HepG2 (cell line): ENCODE results near the gene LENG1. TPM values are rescaled to one million over a fixed set of nuclear protein-coding genes. Genes with fewer than 3 reads are reported as not detected.

Source experiments
- ATF5 ChIP-seq: sonication (generic); formaldehyde crosslinking; IDR thresholded peaks from 2 replicates; pipeline ENCODE4 v1.4.0; 2020; ENCODE audit warnings: mild to moderate bottlenecking, low read depth, missing genetic modification reagents
- BCL3 ChIP-seq: sonication (generic); formaldehyde crosslinking; IDR thresholded peaks from 2 replicates; pipeline ENCODE4 v1.5.1; 2020; ENCODE audit warnings: mild to moderate bottlenecking, missing genetic modification reagents, moderate library complexity
- BCLAF1 ChIP-seq: fragments of 450-650 bp; IDR thresholded peaks from 2 replicates; pipeline ENCODE4 v1.6.1; 2017; ENCODE audit warnings: mild to moderate bottlenecking
- EHMT2 ChIP-seq: fragments of 200-600 bp; sonication (generic); IDR thresholded peaks from 2 replicates; pipeline ENCODE4 v1.7.0; 2017; ENCODE audit warnings: antibody characterized with exemption, low read depth, low read length, borderline replicate concordance
- FOXO4 ChIP-seq: sonication (generic); formaldehyde crosslinking; conservative IDR thresholded peaks from 2 replicates; pipeline ENCODE4 v1.8.1; 2023; ENCODE audit warnings: missing genetic modification reagents
- HOMEZ ChIP-seq: IDR thresholded peaks from 2 replicates; pipeline ENCODE4 v1.6.1; 2016; ENCODE audit warnings: low read depth
- MED1 ChIP-seq: sonication (generic); formaldehyde crosslinking; IDR thresholded peaks from 2 replicates; pipeline ENCODE4 v1.4.0; 2020; ENCODE audit warnings: missing genetic modification reagents
- NFKB2 ChIP-seq: sonication (generic); formaldehyde crosslinking; IDR thresholded peaks from 2 replicates; pipeline ENCODE4 v1.4.0; 2020; ENCODE audit warnings: missing genetic modification reagents, borderline replicate concordance
- RARG ChIP-seq: sonication (generic); formaldehyde crosslinking; IDR thresholded peaks from 2 replicates; pipeline ENCODE4 v1.4.0; 2020; ENCODE audit warnings: low read depth, mild to moderate bottlenecking, missing genetic modification reagents
- SMAD3 ChIP-seq: sonication (generic); formaldehyde crosslinking; IDR thresholded peaks from 2 replicates; pipeline ENCODE4 v1.4.0; 2020; ENCODE audit warnings: missing genetic modification reagents
- SSRP1 ChIP-seq: IDR thresholded peaks from 2 replicates; pipeline ENCODE4 v1.6.1; 2016; ENCODE audit warnings: control low read depth
- THAP11 ChIP-seq: IDR thresholded peaks from 2 replicates; pipeline ENCODE4 v1.6.1; 2016; ENCODE audit warnings: missing biosample characterization, missing genetic modification reagents
- TP53 ChIP-seq: sonication (generic); formaldehyde crosslinking; conservative IDR thresholded peaks from 2 replicates; pipeline ENCODE4 v1.4.0; 2020; ENCODE audit warnings: missing genetic modification reagents
- YEATS4 ChIP-seq: sonication (generic); formaldehyde crosslinking; IDR thresholded peaks from 2 replicates; pipeline ENCODE4 v1.4.0; 2020; ENCODE audit warnings: missing genetic modification reagents, borderline replicate concordance
- ZBTB34 ChIP-seq: sonication (generic); formaldehyde crosslinking; IDR thresholded peaks from 2 replicates; pipeline ENCODE4 v1.8.0; 2022; ENCODE audit warnings: mild to moderate bottlenecking, missing genetic modification reagents
- ZFP36 ChIP-seq: fragments of 150-350 bp; IDR thresholded peaks from 2 replicates; pipeline ENCODE4 v1.6.1; 2018; ENCODE audit warnings: borderline replicate concordance, low read length, low read depth; ENCODE audit not compliant: partially characterized antibody
- ZNF567 ChIP-seq: sonication (generic); formaldehyde crosslinking; IDR thresholded peaks from 2 replicates; pipeline ENCODE4 v1.8.1; 2023; ENCODE audit warnings: mild to moderate bottlenecking, missing genetic modification reagents, borderline replicate concordance
- ZNF619 ChIP-seq: sonication (generic); formaldehyde crosslinking; IDR thresholded peaks from 2 replicates; pipeline ENCODE4 v1.4.0; 2020; ENCODE audit warnings: mild to moderate bottlenecking, missing genetic modification reagents
- ZNF670 ChIP-seq: sonication (generic); formaldehyde crosslinking; IDR thresholded peaks from 2 replicates; pipeline ENCODE4 v1.8.0; 2022; ENCODE audit warnings: mild to moderate bottlenecking, missing genetic modification reagents, borderline replicate concordance
- ZNF816 ChIP-seq: sonication (generic); formaldehyde crosslinking; IDR thresholded peaks from 2 replicates; pipeline ENCODE4 v1.8.0; 2022; ENCODE audit warnings: missing genetic modification reagents, mild to moderate bottlenecking, borderline replicate concordance
- polyA plus RNA-seq, 8 experiments: library from polyadenylated mRNA; depleted of rRNA in 3 of 8; stranded (reverse) in 7 of 8; unstranded in 1 of 8; fragments of >200 nt; fragmentation: Illumina TruSeq in 4 of 8; extraction: Trizol in 4 of 8; gene quantifications; 2 replicates each; pipeline versions ENCODE4 v1.2.1 to v1.2.3, GENCODE V29; 2011 to 2016; ENCODE audit warnings: low read depth in 4 of 8, missing spikeins in 1 of 8, mixed read lengths in 1 of 8; ENCODE audit not compliant: insufficient read depth in 1 of 8
- total RNA-seq, 5 experiments: library from RNA; depleted of rRNA; stranded (reverse); fragments of >200 nt; fragmentation: Illumina TruSeq; extraction: Trizol; gene quantifications; 2 replicates each; pipeline ENCODE4 v1.2.3, GENCODE V29; 2016; ENCODE audit warnings: low read depth in 1 of 5

The LENG1 gene
- total and polyA plus RNA-seq, 2 of the 13 experiments (the other 11 are each of a cell fraction or from before 2014, with no cell fraction given): 1.8 to 3.8 TPM

GRCh38 chr19:54137699-54138488, 21.6 kb downstream of the LENG1 start, which contains the start of gene CNOT3 (continued):
- no peak for TF ChIP-seq ATF5 (CRISPR knock-in tag)
- TF ChIP-seq SMAD3 (CRISPR knock-in tag): no peak
- no peak for TF ChIP-seq TP53
- TF ChIP-seq ZFP36: no peak
- TF ChIP-seq ZNF816 (CRISPR knock-in tag): no peak
- TF ChIP-seq MED1 (CRISPR knock-in tag): no peak
- no peak for TF ChIP-seq ZNF567 (CRISPR knock-in tag)
- TF ChIP-seq ZNF619 (CRISPR knock-in tag): no peak
- TF ChIP-seq HOMEZ: no peak
- no peak for TF ChIP-seq FOXO4 (CRISPR knock-in tag)
- no peak for TF ChIP-seq ZBTB34
- no peak for TF ChIP-seq NFKB2
- peak; percentile 65 for TF ChIP-seq YEATS4
- TF ChIP-seq ZNF670 (CRISPR knock-in tag): no peak
- no peak; the same call in 1 of the 2 replicates for TF ChIP-seq BCL3 (CRISPR knock-in tag)
- no peak for TF ChIP-seq RARG (CRISPR knock-in tag)
- TF ChIP-seq THAP11: no peak; the same call in 1 of the 2 replicates
- TF ChIP-seq BCLAF1: no peak
- TF ChIP-seq SSRP1: no peak
- TF ChIP-seq EHMT2: no peak
